Panc1 (cell line): Measurements from ENCODE around the gene RAB3D.

ENCODE experiments used
- CTCF ChIP-seq: fragments of 450-650 bp; IDR thresholded peaks from 2 replicates; pipeline ENCODE4 v1.5.1; 2017; ENCODE audit warnings: mild to moderate bottlenecking
- POLR2AphosphoS5 ChIP-seq: IDR thresholded peaks from 2 replicates; pipeline ENCODE4 v1.6.1; 2012; ENCODE audit warnings: mild to moderate bottlenecking, low read depth, low read length, moderate library complexity
- REST ChIP-seq, 2 experiments: IDR thresholded peaks; 2 replicates each; pipeline ENCODE4 v1.6.1; 2011 to 2012; ENCODE audit warnings: low read depth in 2 of 2, control low read depth in 1 of 2, low read length in 1 of 2, mild to moderate bottlenecking in 1 of 2, moderate library complexity in 1 of 2; ENCODE audit not compliant: insufficient read depth in 1 of 2
- SIN3A ChIP-seq: IDR thresholded peaks from 2 replicates; pipeline ENCODE4 v1.6.1; 2012; ENCODE audit warnings: low read depth, mild to moderate bottlenecking, low read length, moderate library complexity, borderline replicate concordance; ENCODE audit not compliant: insufficient read depth

DNA sequence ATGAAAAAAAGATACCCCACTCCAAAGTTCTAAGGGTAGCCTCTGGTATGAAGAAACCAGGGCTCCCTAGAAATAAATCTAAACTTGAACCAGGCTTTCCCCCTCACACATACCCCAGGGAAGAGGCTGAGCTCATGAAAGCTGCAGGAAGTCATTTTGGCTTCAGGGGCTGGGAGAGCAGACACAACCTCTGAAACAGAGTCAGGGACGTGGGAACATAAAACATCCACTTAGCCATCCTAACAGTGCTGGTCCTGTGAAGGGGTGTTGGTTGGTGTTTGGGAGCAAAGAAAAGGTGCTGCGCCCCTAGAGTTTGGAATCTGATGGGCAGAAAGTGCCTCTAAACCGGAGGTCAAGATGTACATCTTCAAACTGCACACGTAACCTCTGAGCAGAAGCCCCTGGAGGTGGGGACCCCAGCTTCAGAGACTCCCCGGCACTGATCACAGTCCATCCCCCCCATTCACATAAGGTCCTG, 15.8 kb downstream of the RAB3D start:
- TF ChIP-seq CTCF, result no peak
- no peak for TF ChIP-seq POLR2AphosphoS5
- TF ChIP-seq REST (IDR thresholded peaks at IDR 0.05; ENCODE audit: insufficient read depth in 1 of 2, low read depth in 2 of 2, low read length in 1 of 2), result no peak
- TF ChIP-seq SIN3A, result no peak
